ENCODE measurements around the gene ANKRD23. TPM values are rescaled to one million over a fixed set of nuclear protein-coding genes. Genes with fewer than 3 reads are reported as not detected.

Gene ANKRD23
- total and polyA plus RNA-seq, 10 donors: 2.4 to 19.8 (median 5.9) TPM

GRCh38 chr2:96821113-96821675 lies 22.6 kb downstream of the ANKRD23 start:
- Histone ChIP-seq H3K36me3 (peaks cover 0 to 76% (median 23%) of the 10 kb centered on the region in 6 donors), H3K27ac (no peak overlapping the region), H3K4me3 (no peak overlapping the region), H3K4me1 (peaks cover 41 to 73% (median 53%) of the 10 kb centered on the region in 6 donors), H3K9me3 (no peaks in the 10 kb centered on the region), H3K27me3 (replicated peaks in 1 of 7) (no peaks in the 10 kb centered on the region)
- TF ChIP-seq CTCF (IDR thresholded peaks at IDR 0.05 in 8 of 11, conservative IDR thresholded peaks at IDR 0.05 in 3 of 11) (no peak), POLR2AphosphoS5 (IDR thresholded peaks at IDR 0.05) (no peak), POLR2A (IDR thresholded peaks at IDR 0.05) (no peak)
- 83 to 92% (median 87%) methylated on average over 11 of the region's 11 CpGs for WGBS, 5 donors
- intact Hi-C loops (cut with DNase I; ENCODE audit: low total_unique reads): no loop called here
- no peak for DNase-seq

GRCh38 chr2:96819876-96820511 lies 23.8 kb downstream of the ANKRD23 start:
- DNase-seq: no peak
- no peak for TF ChIP-seq POLR2A (IDR thresholded peaks at IDR 0.05)
- TF ChIP-seq POLR2AphosphoS5 (IDR thresholded peaks at IDR 0.05): no peak
- no peak for TF ChIP-seq CTCF (IDR thresholded peaks at IDR 0.05 in 8 of 11, conservative IDR thresholded peaks at IDR 0.05 in 3 of 11)
- H3K9me3 ChIP-seq: no peaks in the 10 kb centered on the region
- no peaks in the 10 kb centered on the region for H3K27me3 ChIP-seq (replicated peaks in 1 of 7)
- 84 to 90% (median 89%) methylated on average over 12 of the region's 12 CpGs for WGBS, 5 donors
- intact Hi-C loops (cut with DNase I; ENCODE audit: low total_unique reads): no loop called here
- peaks cover 0 to 64% (median 12%) of the 10 kb centered on the region in 6 donors for H3K36me3 ChIP-seq
- no peak overlapping the region for H3K4me3 ChIP-seq
- H3K27ac ChIP-seq: no peak overlapping the region
- peaks cover 46 to 79% (median 58%) of the 10 kb centered on the region in 6 donors for H3K4me1 ChIP-seq

GRCh38 chr2:96819128-96819875 lies 24.5 kb downstream of the ANKRD23 start:
- peaks cover 0 to 57% (median 9%) of the 10 kb centered on the region in 6 donors for H3K36me3 ChIP-seq
- intact Hi-C loops (cut with DNase I; ENCODE audit: low total_unique reads): no loop called here
- TF ChIP-seq CTCF (IDR thresholded peaks at IDR 0.05 in 8 of 11, conservative IDR thresholded peaks at IDR 0.05 in 3 of 11): no peak
- no peak for TF ChIP-seq POLR2A (IDR thresholded peaks at IDR 0.05)
- no peak for TF ChIP-seq POLR2AphosphoS5 (IDR thresholded peaks at IDR 0.05)
- H3K4me3 ChIP-seq: peak overlapping the region in 3 of 8 donors; percentile 6 to 91 (median 72)
- WGBS, 5 donors: 79 to 89% (median 81%) methylated on average over 7 to 10 of the region's 10 CpGs
- peak; percentile 61 for DNase-seq
- no peak overlapping the region for H3K27ac ChIP-seq
- no peaks in the 10 kb centered on the region for H3K27me3 ChIP-seq (replicated peaks in 1 of 7)
- H3K4me1 ChIP-seq: peaks cover 46 to 79% (median 60%) of the 10 kb centered on the region in 6 donors
- H3K9me3 ChIP-seq: no peaks in the 10 kb centered on the region

- WGBS, 5 donors: 89 to 92% (median 90%) methylated on average over 8 of the region's 8 CpGs
- intact Hi-C loops (cut with DNase I; ENCODE audit: low total_unique reads): no loop called here
- Histone ChIP-seq H3K27me3 (replicated peaks in 1 of 7) (no peaks in the 10 kb centered on the region), H3K36me3 (peaks cover 0 to 43% (median 1%) of the 10 kb centered on the region in 6 donors), H3K4me3 (peak overlapping the region in 6 of 8 donors; percentile 72 to 91 (median 78)), H3K4me1 (peaks cover 46 to 69% (median 57%) of the 10 kb centered on the region in 6 donors), H3K9me3 (no peaks in the 10 kb centered on the region), H3K27ac (no peak overlapping the region)
- TF ChIP-seq POLR2AphosphoS5 (IDR thresholded peaks at IDR 0.05) (no peak), CTCF (IDR thresholded peaks at IDR 0.05 in 8 of 11, conservative IDR thresholded peaks at IDR 0.05 in 3 of 11) (no peak), POLR2A (IDR thresholded peaks at IDR 0.05) (no peak)
- DNase-seq: peak; percentile 44
These were observed 25.9 kb downstream of the ANKRD23 start for GRCh38 chr2:96817882-96818281.
